ENCODE measurements around the gene RBM6. TPM values are rescaled to one million over a fixed set of nuclear protein-coding genes. Genes with fewer than 3 reads are reported as not detected.

Gene RBM6
- total RNA-seq, 1 experiment from 2014 or later, result 58.3 TPM

- H3K4me3 ChIP-seq (replicated peaks in 1 of 2; ENCODE audit: low read depth in 1 of 2, low read length in 2 of 2), result no peak overlapping the region
- CTCF ChIA-PET, result no interaction called here
- no peak for DNase-seq (ENCODE audit: low read depth, low spot score)
- H3K9me3 ChIP-seq (ENCODE audit: control insufficient read depth in 1 of 2, insufficient read depth in 1 of 2, low read depth in 1 of 2, low read length in 2 of 2), result no peaks in the 10 kb centered on the region
- BruUV-seq (replicated peaks), result no TSS peak
- H3K36me3 ChIP-seq (ENCODE audit: control insufficient read depth in 1 of 2, insufficient read depth in 2 of 2, low read length in 2 of 2), result peaks cover 37 to 53% of the 10 kb centered on the region in 2 experiments
- TF ChIP-seq POLR2AphosphoS5 (IDR thresholded peaks at IDR 0.05; ENCODE audit: low read depth, low read length) (0 out of 2 replicates have a peak, but pooled peaks have one; percentile 2), ELF1 (IDR thresholded peaks at IDR 0.05; ENCODE audit: borderline replicate concordance, low read depth) (no peak)
- RAD21 ChIA-PET (ENCODE audit: low non-redundant PET in 1 of 2, low total read pairs in 2 of 2, uncharacterized antibody in 2 of 2, unreplicated experiment in 2 of 2), result no interaction called here
- POLR2A ChIA-PET, result no interaction called here
- no peak overlapping the region for H3K27ac ChIP-seq (ENCODE audit: low read depth, low read length)
- no peaks in the 10 kb centered on the region for H3K9me2 ChIP-seq (ENCODE audit: insufficient read depth)
- H3K9ac ChIP-seq (ENCODE audit: low read length), result no peak overlapping the region
- H3K4me1 ChIP-seq (ENCODE audit: control insufficient read depth in 1 of 2, insufficient read depth in 2 of 2, low read length in 2 of 2), result peaks cover 22 to 31% of the 10 kb centered on the region in 2 experiments
- intact Hi-C loops (cut with micrococcal nuclease), result no loop called here
- no peak overlapping the region for H3K4me2 ChIP-seq (ENCODE audit: low read length)
- H3K27me3 ChIP-seq (ENCODE audit: insufficient read depth, low read length), result no peaks in the 10 kb centered on the region
- no peaks in the 10 kb centered on the region for H4K20me1 ChIP-seq (ENCODE audit: insufficient read depth)
- no peak for ATAC-seq
- H2AFZ ChIP-seq (ENCODE audit: low read depth, low read length, poor library complexity, severe bottlenecking), result no peak overlapping the region
- peaks cover 48% of the 10 kb centered on the region for H3K79me2 ChIP-seq (ENCODE audit: insufficient read depth, low read length)
These were observed 44.2 kb upstream of the RBM6 start for GRCh38 chr3:49895791-49896190.

- TF ChIP-seq POLR2AphosphoS5 (IDR thresholded peaks at IDR 0.05; ENCODE audit: low read depth, low read length), result 0 out of 2 replicates have a peak, but pooled peaks have one; percentile 5
- no peak for TF ChIP-seq TCF7L2 (IDR thresholded peaks at IDR 0.05; ENCODE audit: borderline replicate concordance, extremely low read depth, insufficient read depth, insufficient read length)
- TF ChIP-seq SRF (IDR thresholded peaks at IDR 0.05; ENCODE audit: low read depth), result no peak
- H3K27me3 ChIP-seq (ENCODE audit: insufficient read depth, low read length), result no peaks in the 10 kb centered on the region
- H2AFZ ChIP-seq (ENCODE audit: low read depth, low read length, poor library complexity, severe bottlenecking), result no peak overlapping the region
- H4K20me1 ChIP-seq (ENCODE audit: insufficient read depth), result no peaks in the 10 kb centered on the region
- no peaks in the 10 kb centered on the region for H3K9me3 ChIP-seq (ENCODE audit: control insufficient read depth in 1 of 2, insufficient read depth in 1 of 2, low read depth in 1 of 2, low read length in 2 of 2)
- DNase-seq (ENCODE audit: low read depth, low spot score) (no peak), ATAC-seq (no peak)
- no peaks in the 10 kb centered on the region for H3K9me2 ChIP-seq (ENCODE audit: insufficient read depth)
- peaks cover 27 to 36% of the 10 kb centered on the region in 2 experiments for H3K4me1 ChIP-seq (ENCODE audit: control insufficient read depth in 1 of 2, insufficient read depth in 2 of 2, low read length in 2 of 2)
- H3K27ac ChIP-seq (ENCODE audit: low read depth, low read length), result no peak overlapping the region
- no peak overlapping the region for H3K4me3 ChIP-seq (replicated peaks in 1 of 2; ENCODE audit: low read depth in 1 of 2, low read length in 2 of 2)
- BruUV-seq (replicated peaks), result no TSS peak
- intact Hi-C loops (cut with micrococcal nuclease), result no loop called here
- no peak overlapping the region for H3K4me2 ChIP-seq (ENCODE audit: low read length)
- H3K79me2 ChIP-seq (ENCODE audit: insufficient read depth, low read length), result peaks cover 53% of the 10 kb centered on the region
- no peak overlapping the region for H3K9ac ChIP-seq (ENCODE audit: low read length)
- H3K36me3 ChIP-seq (ENCODE audit: control insufficient read depth in 1 of 2, insufficient read depth in 2 of 2, low read length in 2 of 2), result peaks cover 35 to 49% of the 10 kb centered on the region in 2 experiments
- POLR2A ChIA-PET, result no interaction called here
- CTCF ChIA-PET, result no interaction called here
- RAD21 ChIA-PET (ENCODE audit: low non-redundant PET in 1 of 2, low total read pairs in 2 of 2, uncharacterized antibody in 2 of 2, unreplicated experiment in 2 of 2), result no interaction called here
These were observed 43.6 kb upstream of the RBM6 start for GRCh38 chr3:49896345-49896744.
